Hippocampal formation (tissue), 2 donors: ENCODE data around the gene ENDOD1.

Experiments
- DNase-seq, 2 donors: peaks; one replicate each; lab custom pipeline; 2025; lab: John Stamatoyannopoulos, UW

Gene ENDOD1

DNA sequence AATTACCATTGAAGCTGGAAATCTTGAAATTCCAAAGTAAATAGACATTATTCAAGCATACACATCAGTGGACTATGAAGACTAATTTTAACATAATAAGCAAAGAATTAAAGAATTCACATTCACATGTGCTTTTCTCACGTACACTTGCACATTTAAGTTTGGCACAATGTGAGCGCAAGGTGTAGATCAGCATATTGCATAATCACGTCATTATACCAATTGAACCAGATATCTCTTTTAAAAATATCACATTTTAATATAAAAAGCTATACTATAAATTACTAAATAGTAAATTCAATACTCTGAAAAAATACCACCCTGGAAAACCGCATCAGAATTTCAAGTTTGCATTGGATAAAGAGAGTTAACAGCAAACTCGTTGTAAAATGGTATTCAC lies 80.6 kb downstream of the ENDOD1 start:
- no peak for DNase-seq

DNA sequence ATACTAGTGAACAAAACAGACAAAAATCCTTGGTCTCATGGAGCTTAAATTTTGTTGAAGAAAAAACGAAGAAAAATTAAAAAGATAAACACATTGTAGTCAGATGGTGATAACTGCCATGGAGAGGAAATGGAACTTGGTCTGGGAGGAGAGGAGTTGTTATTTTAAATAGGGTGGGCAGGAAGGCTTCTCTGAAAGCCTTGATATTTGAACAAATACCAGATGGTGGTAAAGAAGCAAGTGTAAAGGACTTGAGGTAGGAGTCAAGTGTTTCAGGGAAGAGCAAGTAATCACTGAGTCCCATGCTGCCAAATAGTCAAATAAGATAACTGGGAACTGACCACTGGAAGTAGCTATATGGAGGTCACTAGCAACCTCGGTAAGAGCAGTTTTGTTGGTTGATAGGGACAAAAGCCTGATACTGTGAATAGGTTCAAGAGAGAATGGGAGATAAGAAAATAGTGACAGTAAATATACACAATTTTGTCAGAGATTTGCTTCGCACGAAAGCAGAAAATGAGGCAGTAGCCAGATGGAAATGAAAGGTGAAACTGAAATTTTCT lies 86.3 kb downstream of the ENDOD1 start:
- DNase-seq, result no peak
